NOMO-1 treated with dmso at 0.1 percent for 144 hours (cell line): ENCODE data around the gene NBPF6.
"Not testable (repeated sequence)": the region's sequence is repeated elsewhere in the genome, so short reads cannot be mapped to it uniquely, and the experiment has no call there.

ENCODE experiments used
- DNase-seq: peaks from one replicate; lab custom pipeline; 2025; ENCODE audit not compliant: unreplicated experiment; lab: John Stamatoyannopoulos, UW

NBPF6 gene

DNA sequence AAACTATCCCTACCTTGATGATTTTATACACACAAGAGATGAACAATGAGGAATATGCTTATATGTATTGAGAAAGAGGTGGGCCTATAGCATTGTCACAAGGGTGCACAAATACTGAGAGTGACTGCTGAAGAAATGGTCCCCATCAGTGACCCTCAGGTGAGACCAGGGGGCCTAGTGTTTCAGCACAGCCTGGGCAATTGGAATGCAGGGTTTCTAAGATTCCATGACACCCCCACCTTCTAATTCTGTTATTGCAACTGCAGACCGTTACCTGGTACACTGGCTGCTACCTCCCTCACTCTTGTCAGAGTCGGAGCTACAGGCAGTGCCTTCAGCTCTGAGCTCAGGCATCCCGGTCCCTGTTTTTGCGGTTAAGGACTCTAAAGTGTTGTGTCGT is at the start of gene NBPF6:
Gene NBPF6 (plus strand): TSS at position 301 of the 400 bp plus-strand sequence. CDS start 259 bp downstream, outside the sequence.
- not testable (repeated sequence) for DNase-seq

DNA sequence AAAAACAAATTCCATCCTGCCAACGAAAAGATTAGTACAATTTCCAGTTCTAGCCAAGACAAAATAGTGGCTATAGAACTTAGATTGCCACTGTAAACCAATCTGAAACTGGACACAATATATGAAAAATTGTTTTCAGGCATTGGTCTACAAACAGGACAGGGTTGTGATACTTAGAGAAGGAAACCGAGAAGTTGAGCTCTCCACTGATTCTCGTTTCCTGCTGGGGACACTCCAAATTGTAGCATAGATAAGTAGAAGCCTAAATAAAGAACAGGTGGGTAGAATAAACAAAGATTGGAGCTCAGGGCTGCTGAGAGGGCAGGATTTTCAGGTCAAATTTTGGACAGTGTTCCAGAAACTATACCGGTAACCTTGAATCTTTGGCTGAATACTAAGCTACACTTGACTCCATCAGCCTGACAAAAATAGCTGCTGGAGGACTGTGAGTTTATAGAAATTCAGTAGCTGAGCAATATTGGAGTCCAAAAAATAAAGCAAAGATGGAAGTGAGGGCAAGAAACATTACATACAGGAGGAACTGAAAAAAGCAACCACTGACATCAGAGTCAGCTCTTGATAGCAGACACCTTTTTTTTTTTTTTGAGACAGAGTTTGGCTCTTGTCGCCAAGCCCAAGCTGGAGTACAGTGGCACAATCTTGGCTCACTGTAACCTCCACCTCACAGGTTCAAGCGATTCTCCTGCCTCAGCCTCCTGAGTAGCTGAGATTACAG is 38.9 kb upstream of the NBPF6 start:
- not testable (repeated sequence) for DNase-seq

DNA sequence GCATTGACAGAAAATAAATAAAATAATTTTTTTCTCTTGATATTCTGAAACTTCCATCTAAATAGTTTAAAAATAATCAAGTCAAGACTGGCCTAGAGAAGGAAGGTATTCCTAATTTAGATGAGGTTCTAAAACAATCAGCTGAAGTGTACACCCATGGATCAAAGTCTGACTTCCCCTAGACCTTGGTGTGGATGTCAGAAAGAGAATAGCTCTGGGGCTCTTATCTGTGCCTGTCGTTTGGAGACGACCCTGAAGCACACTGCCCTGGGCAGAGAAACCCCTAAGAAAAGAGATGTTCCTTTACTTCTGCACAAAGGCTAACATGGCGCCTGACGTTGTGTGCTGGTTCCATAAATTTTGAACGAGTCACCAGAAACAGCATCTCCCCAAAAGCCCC is 30.0 kb upstream of the NBPF6 start:
- DNase-seq = not testable (repeated sequence)

DNA sequence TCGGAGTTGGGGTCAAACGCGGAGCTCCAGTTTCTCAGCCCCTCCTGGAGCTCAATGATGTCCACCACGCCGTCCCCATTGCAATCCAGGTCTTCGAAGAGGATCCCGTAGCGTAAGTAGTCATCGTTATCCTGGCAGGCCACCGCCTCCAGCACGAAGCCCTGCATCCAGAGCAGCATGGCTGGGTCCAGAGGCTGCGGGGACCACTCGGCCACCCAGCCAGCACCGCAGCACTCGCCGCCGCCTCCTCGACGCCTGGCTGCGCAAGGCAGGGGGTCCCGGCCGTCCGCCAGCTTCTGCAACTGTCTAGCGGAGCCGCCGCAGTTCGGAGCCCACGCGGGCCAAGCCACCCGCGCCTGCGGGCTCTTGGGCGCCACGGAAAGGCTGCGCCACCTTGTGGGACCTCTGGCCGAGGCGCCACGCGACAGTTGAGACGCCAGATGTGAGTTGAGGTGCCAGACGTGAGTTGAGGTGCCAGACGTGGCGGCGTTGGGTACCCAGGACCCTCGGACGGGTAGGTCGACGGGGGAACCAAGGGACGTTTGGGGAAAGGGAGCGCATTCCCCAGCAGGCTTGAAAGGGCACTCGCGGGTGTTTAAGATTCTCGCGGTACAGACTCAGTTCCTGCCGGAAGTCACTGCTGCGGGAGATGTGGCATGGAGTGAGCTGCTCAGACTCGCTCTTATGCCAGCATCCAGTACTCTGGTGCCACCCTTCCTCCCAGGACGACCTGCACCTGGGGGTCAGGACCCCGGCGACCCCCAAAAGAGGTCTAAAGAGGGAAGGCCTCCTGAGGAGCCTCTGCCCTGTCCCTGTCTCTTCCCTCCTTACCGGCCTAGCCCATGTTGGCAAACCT is 28.9 kb upstream of the NBPF6 start:
- not testable (repeated sequence) for DNase-seq

DNA sequence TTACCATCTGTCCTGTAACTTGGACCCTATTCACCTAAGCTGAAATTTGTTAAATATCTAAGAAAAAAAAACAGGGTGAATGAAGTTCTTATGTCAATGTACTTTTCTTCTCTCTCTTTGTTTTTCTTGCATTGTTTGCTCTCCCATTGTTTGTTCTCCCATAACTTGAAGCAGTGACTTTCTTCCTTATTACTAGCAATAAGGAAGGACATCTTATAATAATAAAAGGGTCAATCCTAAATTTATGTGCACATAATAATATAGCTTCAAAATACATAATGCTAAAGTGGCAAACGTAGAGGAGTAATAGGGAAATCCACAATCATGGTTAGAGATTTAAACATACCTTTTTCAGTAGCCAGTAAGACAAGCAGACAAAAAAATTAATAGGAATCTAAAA is 23.3 kb upstream of the NBPF6 start:
- DNase-seq = not testable (repeated sequence)

GRCh38 chr1:108432002-108432401 is 18.1 kb upstream of the NBPF6 start:
- DNase-seq = not testable (repeated sequence)

GRCh38 chr1:108433404-108433803 is 16.7 kb upstream of the NBPF6 start:
- not testable (repeated sequence) for DNase-seq

DNA sequence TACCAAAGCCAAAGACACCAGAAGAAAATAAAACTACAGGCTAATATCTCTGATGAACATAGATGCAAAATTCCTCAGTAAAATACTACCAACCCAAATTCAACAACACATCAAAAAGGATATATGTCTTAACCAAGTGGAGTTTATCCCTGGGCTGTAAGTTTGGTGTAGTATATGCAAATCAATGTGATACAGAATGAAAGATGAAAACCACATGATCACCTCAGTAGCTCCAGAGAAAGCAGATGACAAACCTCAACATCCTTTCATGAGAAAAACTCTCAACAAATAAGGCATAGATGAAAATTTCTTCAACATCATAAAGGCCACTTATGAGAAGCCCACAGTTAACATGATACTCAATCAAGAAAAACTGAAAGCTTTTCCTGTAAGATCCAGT is 11.6 kb upstream of the NBPF6 start:
- DNase-seq = not testable (repeated sequence)

DNA sequence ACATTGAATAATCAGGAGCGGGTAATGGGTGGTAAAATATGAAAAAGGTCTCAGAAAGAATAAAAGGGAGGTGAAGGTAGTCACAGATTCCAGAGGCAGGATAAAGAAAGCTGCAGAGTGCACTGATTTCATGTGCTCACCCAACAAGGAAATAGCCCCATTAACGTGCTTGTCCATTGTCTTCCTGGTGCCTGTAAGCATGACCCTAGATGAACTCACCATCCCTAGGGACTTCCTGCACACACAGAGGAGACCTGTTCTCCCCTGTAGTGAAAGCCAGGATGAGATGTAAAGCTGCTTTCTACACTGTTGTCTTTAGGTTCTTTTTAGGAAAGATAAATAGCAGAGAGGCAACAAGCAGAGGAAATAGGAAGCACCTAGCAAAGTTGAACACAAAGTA is 4.4 kb downstream of the NBPF6 start:
- not testable (repeated sequence) for DNase-seq

DNA sequence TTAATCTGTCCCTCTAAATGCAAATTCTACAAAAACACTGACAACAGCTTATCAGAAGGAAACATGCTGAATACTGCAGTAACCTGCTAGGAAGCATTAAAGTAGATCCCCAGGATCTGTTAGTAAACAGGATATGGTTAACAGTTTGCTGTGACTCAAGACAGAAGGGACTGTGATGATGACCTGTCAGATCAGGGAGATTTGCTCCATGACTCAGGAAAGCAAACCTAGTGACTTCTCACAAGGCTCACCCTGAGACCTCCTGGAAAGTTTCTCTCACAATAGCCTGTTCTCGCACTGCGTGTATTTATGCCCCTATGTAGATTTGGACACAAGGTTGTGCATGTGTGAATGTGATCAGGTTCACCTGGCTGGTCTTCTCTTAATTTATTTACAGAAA is 8.5 kb downstream of the NBPF6 start:
- DNase-seq = not testable (repeated sequence)

- not testable (repeated sequence) for DNase-seq
Observed at GRCh38 chr1:108461758-108462157, 11.6 kb downstream of the NBPF6 start.

- DNase-seq = not testable (repeated sequence)
Observed at GRCh38 chr1:108463962-108464361, 13.8 kb downstream of the NBPF6 start.

DNA sequence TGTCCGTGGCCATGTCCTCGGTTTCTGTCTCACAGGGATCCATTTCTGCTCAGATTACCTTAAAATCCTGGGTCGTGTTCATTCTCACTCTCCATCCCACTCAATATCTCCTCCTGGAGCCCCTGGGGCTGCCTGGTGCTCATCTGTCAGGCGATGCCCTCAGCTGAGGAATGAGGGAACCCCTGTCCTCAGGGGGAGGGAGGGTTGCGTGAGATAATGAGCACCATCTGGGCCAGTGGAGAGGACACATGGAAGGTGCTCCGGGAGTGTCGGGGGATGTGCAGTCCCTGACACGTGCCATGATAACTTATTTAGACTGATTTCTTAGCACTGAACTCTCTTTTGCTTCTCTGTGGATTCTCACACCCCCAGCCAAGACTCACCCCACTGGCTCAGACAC is 16.0 kb downstream of the NBPF6 start:
- DNase-seq = not testable (repeated sequence)

- DNase-seq = not testable (repeated sequence)
Observed at GRCh38 chr1:108467155-108467554, 17.0 kb downstream of the NBPF6 start.

DNA sequence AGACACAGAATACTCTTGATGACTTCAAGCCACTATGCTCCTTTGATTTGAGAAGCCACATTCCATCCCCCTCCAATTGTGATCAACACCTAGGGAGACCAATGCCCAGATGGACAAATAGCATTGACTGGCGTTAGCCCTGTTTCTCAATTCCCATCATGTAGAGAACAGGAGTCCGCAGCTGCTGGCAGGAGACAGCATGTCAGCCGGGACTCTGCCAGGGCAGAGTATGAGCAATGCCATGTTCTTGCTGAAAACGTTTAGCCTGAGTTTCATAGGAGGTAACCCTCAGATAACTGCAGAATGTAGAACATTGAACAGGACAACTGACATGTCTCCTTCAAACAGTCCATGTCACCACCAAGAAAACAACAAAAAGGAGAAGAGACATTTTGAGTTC is 20.6 kb downstream of the NBPF6 start:
- not testable (repeated sequence) for DNase-seq

DNA sequence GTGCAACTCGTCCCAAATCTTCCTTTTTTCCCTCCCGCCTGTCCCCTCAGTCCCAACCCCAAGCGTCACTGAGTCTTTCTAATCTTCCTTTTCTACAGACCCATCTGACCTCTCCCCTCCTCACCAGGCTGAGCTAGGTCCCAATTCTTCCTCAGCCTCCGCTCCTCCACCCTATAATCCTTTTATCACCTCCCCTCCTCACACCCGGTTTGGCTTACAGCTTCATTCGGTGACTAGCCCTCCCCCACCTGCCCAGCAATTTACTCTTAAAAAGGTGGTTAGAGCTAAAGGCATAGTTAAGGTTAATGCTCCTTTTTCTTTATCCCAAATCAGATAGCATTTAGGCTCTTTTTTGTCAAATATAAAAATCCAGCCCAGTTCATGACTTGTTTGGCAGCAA is 24.4 kb downstream of the NBPF6 start:
- DNase-seq = not testable (repeated sequence)

- DNase-seq = no peak
Observed at GRCh38 chr1:108478429-108479015, 28.4 kb downstream of the NBPF6 start.

DNA sequence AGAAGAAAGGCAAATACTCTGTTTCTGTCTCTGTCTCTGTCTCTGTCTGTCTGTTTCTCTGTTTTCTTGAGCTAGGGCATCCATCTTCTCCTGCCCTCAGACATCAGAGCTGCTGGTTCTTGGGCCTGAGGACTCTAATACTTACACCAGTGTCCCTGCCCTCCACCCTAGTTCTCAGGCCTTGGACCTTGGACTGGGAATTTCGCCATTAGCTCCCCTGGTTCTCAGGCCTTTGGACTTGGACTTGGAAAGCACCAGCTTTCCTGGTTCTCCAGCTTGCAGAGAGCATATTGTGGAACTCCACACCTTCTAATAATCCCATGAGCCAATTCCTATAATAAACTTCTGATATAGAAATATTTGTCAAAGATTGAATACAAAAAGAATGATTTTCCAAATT is 32.6 kb downstream of the NBPF6 start:
- no peak for DNase-seq

DNA sequence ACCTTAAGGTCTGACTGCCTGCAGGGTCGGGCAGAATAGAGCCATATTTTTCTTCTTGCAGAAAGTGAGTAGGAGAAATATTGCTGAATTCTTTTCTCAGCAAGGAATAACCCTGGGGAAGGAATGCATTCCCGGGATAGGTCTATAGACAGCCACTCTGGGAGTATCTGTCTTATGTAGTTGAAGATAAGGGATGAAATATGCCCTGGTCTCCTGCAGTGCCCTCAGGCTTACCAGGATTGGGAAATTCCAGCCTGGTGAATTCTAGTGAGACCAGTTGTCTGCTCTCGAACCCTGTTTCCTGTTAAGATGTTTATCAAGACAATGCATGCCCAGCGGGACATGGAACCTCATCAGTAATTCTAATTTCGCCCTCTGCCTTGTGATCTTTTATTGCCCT is 35.8 kb downstream of the NBPF6 start:
- not testable (repeated sequence) for DNase-seq

- not testable (repeated sequence) for DNase-seq
Observed at GRCh38 chr1:108486707-108487106, 36.6 kb downstream of the NBPF6 start.

DNA sequence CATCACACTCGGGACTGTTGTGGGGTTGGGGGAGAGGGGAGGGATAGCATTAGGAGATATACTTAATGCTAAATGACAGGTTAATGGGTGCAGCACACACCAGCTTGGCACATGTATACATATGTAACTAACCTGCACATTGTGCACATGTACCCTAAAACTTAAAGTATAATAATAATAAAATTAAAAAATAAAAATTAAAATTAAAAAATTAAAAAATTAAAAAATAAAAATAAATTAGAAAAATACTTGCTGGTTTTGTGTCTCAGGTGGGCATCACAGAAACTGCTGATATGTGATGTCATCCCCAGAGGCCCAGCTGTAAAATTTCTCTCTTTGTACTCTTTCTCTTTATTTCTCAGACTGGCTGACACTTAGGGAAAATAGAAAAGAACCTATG is 44.9 kb downstream of the NBPF6 start:
- not testable (repeated sequence) for DNase-seq

DNA sequence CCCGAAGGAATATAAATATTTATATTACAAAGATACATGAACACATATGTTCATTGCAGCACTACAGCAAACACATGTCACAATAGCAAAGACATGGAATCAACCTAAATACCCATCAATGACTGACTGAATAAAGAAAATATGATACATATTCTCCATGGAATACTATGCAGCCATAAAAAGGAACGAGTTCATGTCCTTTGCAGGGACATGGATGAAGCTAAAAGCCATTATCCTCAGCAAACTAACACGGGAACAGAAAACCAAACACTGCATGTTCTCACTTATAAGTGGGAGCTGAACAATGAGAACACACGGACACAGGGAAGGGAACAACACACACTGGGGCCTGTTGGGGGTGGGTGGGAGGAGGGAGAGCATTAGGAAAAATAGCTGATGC is 46.7 kb downstream of the NBPF6 start:
- DNase-seq = not testable (repeated sequence)
